Activated naive CD4-positive, alpha-beta T cell treated with anti-CD3 and anti-CD28 coated beads, Interleukin-2, amount 50 U/mL, for 72 hours (primary cell): ENCODE data around the gene DYNC1H1. TPM values are rescaled to one million over a fixed set of nuclear protein-coding genes. Genes with fewer than 3 reads are reported as not detected.
"Not testable (repeated sequence)": the region's sequence is repeated elsewhere in the genome, so short reads cannot be mapped to it uniquely, and the experiment has no call there.

ENCODE experiments used
- ATAC-seq, 2 donors: fragments of 150-1000 bp; cut with Tn5 transposase; 2 replicates each; pipeline ENCODE4 v1.10.0; 2021; ENCODE audit warnings: mild to moderate bottlenecking in 2 of 2, moderate library complexity in 2 of 2
- DNase-seq, 2 donors: peaks; one replicate each; pipeline ENCODE4 v3.0.0; 2021 to 2022; ENCODE audit warnings: low spot score in 2 of 2
- H3K27ac Mint-ChIP-seq, 2 donors: one replicate each; pipeline ENCODE4 v1.8.0; 2022; ENCODE audit warnings: mild to moderate bottlenecking in 2 of 2, mixed read lengths in 2 of 2
- H3K36me3 Mint-ChIP-seq, 2 donors: one replicate each; pipeline ENCODE4 v1.8.0; 2022; ENCODE audit warnings: mixed read lengths in 2 of 2
- H3K9me3 Mint-ChIP-seq, 2 donors: one replicate each; pipeline ENCODE4 v1.8.0; 2022; ENCODE audit warnings: mixed read lengths in 2 of 2
- total RNA-seq, 2 donors: library from RNA; stranded (reverse); gene quantifications; one replicate each; pipeline ENCODE4 v1.2.3, GENCODE V29; 2022

DYNC1H1 gene
- total RNA-seq, 2 donors from 2014 or later = 368 to 465 TPM

GRCh38 chr14:102079700-102079979, 115.3 kb downstream of the DYNC1H1 start:
- DNase-seq (no peak), ATAC-seq (peak in 1 of 2 donors; percentile 9)
- peak overlapping the region; percentile 48 to 81 for H3K27ac Mint-ChIP-seq
- H3K36me3 Mint-ChIP-seq = peaks cover 37 to 57% of the 10 kb centered on the region in 2 donors
- no peaks in the 10 kb centered on the region for H3K9me3 Mint-ChIP-seq

- ATAC-seq (no peak), DNase-seq (no peak)
- H3K27ac Mint-ChIP-seq = peak overlapping the region; percentile 46 to 81
- H3K9me3 Mint-ChIP-seq = no peaks in the 10 kb centered on the region
- peaks cover 45 to 65% of the 10 kb centered on the region in 2 donors for H3K36me3 Mint-ChIP-seq
These were observed 116.1 kb downstream of the DYNC1H1 start for GRCh38 chr14:102080183-102081080.

- H3K27ac Mint-ChIP-seq = peak overlapping the region; percentile 90 to 100
- ATAC-seq = no peak
- H3K36me3 Mint-ChIP-seq = peaks cover 55 to 75% of the 10 kb centered on the region in 2 donors
- no peaks in the 10 kb centered on the region for H3K9me3 Mint-ChIP-seq
- no peak for DNase-seq
These were observed 117.1 kb downstream of the DYNC1H1 start for GRCh38 chr14:102081231-102082080.

GRCh38 chr14:102084522-102084921, 120.1 kb downstream of the DYNC1H1 start:
- H3K9me3 Mint-ChIP-seq = not testable (repeated sequence)

GRCh38 chr14:102084931-102085330, 120.6 kb downstream of the DYNC1H1 start:
- Mint-ChIP-seq H3K9me3 (no peaks in the 10 kb centered on the region), H3K27ac (peak overlapping the region; percentile 90 to 100), H3K36me3 (peaks cover 60 to 79% of the 10 kb centered on the region in 2 donors)
- ATAC-seq (no peak), DNase-seq (no peak)

More at GRCh38 chr14:102084522-102084921, 120.1 kb downstream of the DYNC1H1 start:
- Mint-ChIP-seq H3K36me3 (peaks cover 60 to 78% of the 10 kb centered on the region in 2 donors), H3K27ac (peak overlapping the region; percentile 90 to 100)
- DNase-seq, ATAC-seq: not testable (repeated sequence)

GRCh38 chr14:102085488-102085887, 121.1 kb downstream of the DYNC1H1 start:
- H3K9me3 Mint-ChIP-seq = no peaks in the 10 kb centered on the region
- DNase-seq (no peak), ATAC-seq (no peak)
- H3K27ac Mint-ChIP-seq = peak overlapping the region; percentile 90 to 100
- peaks cover 60 to 78% of the 10 kb centered on the region in 2 donors for H3K36me3 Mint-ChIP-seq

- ATAC-seq (peak; percentile 42 to 61), DNase-seq (peak in 1 of 2 donors; percentile 58)
- Mint-ChIP-seq H3K9me3 (no peaks in the 10 kb centered on the region), H3K27ac (peak overlapping the region; percentile 90 to 100), H3K36me3 (peaks cover 53 to 72% of the 10 kb centered on the region in 2 donors)
These were observed 121.8 kb downstream of the DYNC1H1 start for GRCh38 chr14:102085948-102086708.

- peak overlapping the region; percentile 90 to 95 for H3K27ac Mint-ChIP-seq
- H3K9me3 Mint-ChIP-seq = no peaks in the 10 kb centered on the region
- DNase-seq = no peak
- ATAC-seq = no peak
- peaks cover 53 to 67% of the 10 kb centered on the region in 2 donors for H3K36me3 Mint-ChIP-seq
These were observed 122.3 kb downstream of the DYNC1H1 start for GRCh38 chr14:102086709-102086971.

GRCh38 chr14:102086972-102087761, 122.8 kb downstream of the DYNC1H1 start, which contains the start of gene HSP90AA1:
HSP90AA1 (minus strand) TSS chr14:102087044; CDS start chr14:102086378, 666 bp downstream.
- Mint-ChIP-seq H3K9me3 (no peaks in the 10 kb centered on the region), H3K27ac (peak within 1 kb of the TSS; percentile 90 to 100), H3K36me3 (peaks cover 48 to 62% of the 10 kb centered on the region in 2 donors)
- DNase-seq (peak; percentile 95 to 98), ATAC-seq (peak; percentile 74 to 81)

GRCh38 chr14:102087762-102088011, 123.3 kb downstream of the DYNC1H1 start:
- H3K27ac Mint-ChIP-seq = peak overlapping the region; percentile 90 to 97
- H3K36me3 Mint-ChIP-seq = peaks cover 42 to 56% of the 10 kb centered on the region in 2 donors
- no peaks in the 10 kb centered on the region for H3K9me3 Mint-ChIP-seq
- DNase-seq = no peak
- no peak for ATAC-seq

GRCh38 chr14:102088012-102088792, 123.8 kb downstream of the DYNC1H1 start:
- DNase-seq (peak; percentile 54 to 81), ATAC-seq (peak; percentile 7 to 28)
- Mint-ChIP-seq H3K9me3 (no peaks in the 10 kb centered on the region), H3K27ac (peak overlapping the region; percentile 90 to 97), H3K36me3 (peaks cover 37 to 51% of the 10 kb centered on the region in 2 donors)

- no peaks in the 10 kb centered on the region for H3K9me3 Mint-ChIP-seq
- peaks cover 21 to 35% of the 10 kb centered on the region in 2 donors for H3K36me3 Mint-ChIP-seq
- peak overlapping the region; percentile 10 to 90 for H3K27ac Mint-ChIP-seq
- ATAC-seq (no peak), DNase-seq (no peak)
These were observed 125.4 kb downstream of the DYNC1H1 start for GRCh38 chr14:102089621-102090343.

GRCh38 chr14:102090713-102091112, 126.3 kb downstream of the DYNC1H1 start:
- DNase-seq (no peak), ATAC-seq (no peak)
- Mint-ChIP-seq H3K27ac (peak overlapping the region in 1 of 2 donors; percentile 90), H3K9me3 (no peaks in the 10 kb centered on the region), H3K36me3 (peaks cover 12 to 26% of the 10 kb centered on the region in 2 donors)

GRCh38 chr14:102092806-102093205, 128.4 kb downstream of the DYNC1H1 start:
- Mint-ChIP-seq H3K27ac (no peak overlapping the region), H3K36me3 (peaks cover 5 to 19% of the 10 kb centered on the region in 2 donors), H3K9me3 (no peaks in the 10 kb centered on the region)
- ATAC-seq (no peak), DNase-seq (no peak)

- H3K27ac Mint-ChIP-seq = peak overlapping the region in 1 of 2 donors; percentile 7
- DNase-seq = no peak
- H3K36me3 Mint-ChIP-seq = peaks cover 0 to 10% of the 10 kb centered on the region in 2 donors
- H3K9me3 Mint-ChIP-seq = no peaks in the 10 kb centered on the region
- ATAC-seq = no peak
These were observed 129.7 kb downstream of the DYNC1H1 start for GRCh38 chr14:102094101-102094500.
